IMR-90 (cell line): ENCODE results near the gene CCDC40. TPM values are rescaled to one million over a fixed set of nuclear protein-coding genes. Genes with fewer than 3 reads are reported as not detected.

Experiments used
- ATAC-seq: fragments of 200-7000 bp; cut with Tn5 transposase; 2 replicates; pipeline ENCODE4 v1.9.1; 2020; ENCODE audit warnings: low read depth, mild to moderate bottlenecking, moderate library complexity
- BruUV-seq: library from RNA; stranded (reverse); fragments of 400-500 nt; replicated peaks from 2 replicates; lab custom pipeline; 2021; lab: Mats Ljungman, UMichigan
- CTCF ChIA-PET: fragments of 300-600 bp; formaldehyde crosslinking; extraction: SDS; loops from one replicate; lab custom pipeline; 2021; ENCODE audit warnings: antibody characterized with exemption; lab: Yijun Ruan, JAX
- POLR2A ChIA-PET: fragments of 300-600 bp; sonication (Branson Sonifier 250); formaldehyde crosslinking; loops from one replicate; lab custom pipeline; 2022; ENCODE audit warnings: antibody characterized with exemption; ENCODE audit not compliant: unreplicated experiment; lab: Charles Lee
- DNase-seq: peaks from one replicate; pipeline ENCODE4 v3.0.0; 2013
- H2AFZ ChIP-seq: replicated peaks from 2 replicates; pipeline ENCODE3; 2013; ENCODE audit warnings: low read length, mild to moderate bottlenecking; ENCODE audit not compliant: poor library complexity
- H2AK5ac ChIP-seq: 2 replicates; pipeline ENCODE4 v1.6.1; 2013; ENCODE audit warnings: low read depth, low read length, inconsistent platforms
- H2AK9ac ChIP-seq: replicated peaks from 2 replicates; pipeline ENCODE3; 2013; ENCODE audit warnings: mild to moderate bottlenecking, low read depth, low read length, moderate library complexity; ENCODE audit not compliant: poor library complexity
- H2BK120ac ChIP-seq: 2 replicates; pipeline ENCODE4 v1.6.1; 2013; ENCODE audit warnings: low read depth, low read length, inconsistent platforms
- H2BK15ac ChIP-seq: 3 replicates; pipeline ENCODE4 v1.6.1; 2013; ENCODE audit warnings: low read depth, low read length, inconsistent platforms
- H2BK20ac ChIP-seq: 2 replicates; pipeline ENCODE4 v1.6.1; 2013; ENCODE audit warnings: low read depth, mild to moderate bottlenecking, inconsistent platforms, low read length, moderate library complexity
- H2BK5ac ChIP-seq: 2 replicates; pipeline ENCODE4 v1.6.1; 2013; ENCODE audit warnings: mild to moderate bottlenecking, low read depth, low read length, inconsistent platforms; ENCODE audit not compliant: poor library complexity, severe bottlenecking
- H3K14ac ChIP-seq: replicated peaks from 2 replicates; pipeline ENCODE4 v1.6.1; 2013; ENCODE audit warnings: low read depth, low read length, inconsistent platforms
- H3K18ac ChIP-seq: 2 replicates; pipeline ENCODE4 v1.6.1; 2013; ENCODE audit warnings: low read depth, low read length, control low read depth
- H3K23ac ChIP-seq: 2 replicates; pipeline ENCODE4 v1.6.1; 2013; ENCODE audit warnings: low read depth, low read length, inconsistent platforms
- H3K27ac ChIP-seq: 2 replicates; pipeline ENCODE4 v1.5.1; 2013; ENCODE audit warnings: mild to moderate bottlenecking, control low read depth, low read length; ENCODE audit not compliant: insufficient read depth
- H3K27me3 ChIP-seq: 2 replicates; pipeline ENCODE4 v1.6.1; 2013; ENCODE audit warnings: low read length; ENCODE audit not compliant: control insufficient read depth, insufficient read depth
- H3K36me3 ChIP-seq: 2 replicates; pipeline ENCODE4 v1.6.1; 2013; ENCODE audit warnings: low read length, mixed read lengths; ENCODE audit not compliant: control insufficient read depth, insufficient read depth
- H3K4ac ChIP-seq: 2 replicates; pipeline ENCODE4 v1.6.1; 2013; ENCODE audit warnings: low read depth, low read length, inconsistent platforms
- H3K4me1 ChIP-seq: 2 replicates; pipeline ENCODE4 v1.6.1; 2013; ENCODE audit warnings: low read length, mixed read lengths; ENCODE audit not compliant: control insufficient read depth, insufficient read depth
- H3K4me2 ChIP-seq: 2 replicates; pipeline ENCODE4 v1.6.1; 2013; ENCODE audit warnings: low read depth, mild to moderate bottlenecking, control low read depth, low read length, moderate library complexity
- H3K4me3 ChIP-seq: 2 replicates; pipeline ENCODE4 v1.5.1; 2013; ENCODE audit warnings: low read depth, mild to moderate bottlenecking, control low read depth, low read length, moderate library complexity; ENCODE audit not compliant: insufficient read depth
- H3K56ac ChIP-seq: 2 replicates; pipeline ENCODE4 v1.6.1; 2013; ENCODE audit warnings: low read length, inconsistent platforms; ENCODE audit not compliant: insufficient read depth; ENCODE audit errors: extremely low read depth
- H3K79me1 ChIP-seq, 2 experiments: 2 replicates each; pipeline ENCODE4 v1.6.1; 2013; ENCODE audit warnings: low read length in 2 of 2, inconsistent platforms in 1 of 2, low read depth in 1 of 2
- H3K9ac ChIP-seq: 2 replicates; pipeline ENCODE4 v1.6.1; 2013; ENCODE audit warnings: low read depth, low read length, control low read depth
- H3K9me1 ChIP-seq: 2 replicates; pipeline ENCODE4 v1.6.1; 2013; ENCODE audit warnings: low read length, inconsistent platforms; ENCODE audit not compliant: insufficient read depth
- H3K9me3 ChIP-seq: 2 replicates; pipeline ENCODE4 v1.6.1; 2013; ENCODE audit warnings: low read length; ENCODE audit not compliant: control insufficient read depth, insufficient read depth
- H4K20me1 ChIP-seq: 2 replicates; pipeline ENCODE4 v1.6.1; 2013; ENCODE audit warnings: low read length, inconsistent platforms; ENCODE audit not compliant: insufficient read depth
- H4K5ac ChIP-seq: 2 replicates; pipeline ENCODE4 v1.6.1; 2013; ENCODE audit warnings: mild to moderate bottlenecking, low read depth, low read length, control low read depth
- H4K8ac ChIP-seq, 2 experiments: 2 replicates each; pipeline ENCODE4 v1.6.1; 2013; ENCODE audit warnings: low read depth in 2 of 2, low read length in 2 of 2, control low read depth in 1 of 2, inconsistent platforms in 1 of 2
- H4K91ac ChIP-seq: 2 replicates; pipeline ENCODE4 v1.6.1; 2013; ENCODE audit warnings: low read depth, low read length, inconsistent platforms; ENCODE audit not compliant: insufficient read depth
- BHLHE40 ChIP-seq: fragments of 150-350 bp; IDR thresholded peaks from 2 replicates; pipeline ENCODE4 v1.6.1; 2016; ENCODE audit warnings: mild to moderate bottlenecking, low read depth, low read length
- CEBPB ChIP-seq: IDR thresholded peaks from 2 replicates; pipeline ENCODE4 v1.6.1; 2012; ENCODE audit warnings: low read depth, low read length, improper control_type of control experiment
- CHD1 ChIP-seq: IDR thresholded peaks from 2 replicates; pipeline ENCODE4 v1.6.1; 2012; ENCODE audit warnings: low read depth, low read length, improper control_type of control experiment
- FOS ChIP-seq: fragments of 150-350 bp; IDR thresholded peaks from 2 replicates; pipeline ENCODE4 v1.6.1; 2016; ENCODE audit warnings: low read depth, low read length
- MAFK ChIP-seq: IDR thresholded peaks from 2 replicates; pipeline ENCODE4 v1.6.1; 2012; ENCODE audit warnings: low read depth, low read length, improper control_type of control experiment
- MAZ ChIP-seq: IDR thresholded peaks from 2 replicates; pipeline ENCODE4 v1.6.1; 2012; ENCODE audit warnings: low read depth, mild to moderate bottlenecking, low read length, improper control_type of control experiment, moderate library complexity, borderline replicate concordance
- MXI1 ChIP-seq: IDR thresholded peaks from 2 replicates; pipeline ENCODE4 v1.6.1; 2012; ENCODE audit warnings: low read depth, mild to moderate bottlenecking, low read length, moderate library complexity, borderline replicate concordance
- NFE2L2 ChIP-seq: fragments of 150-350 bp; IDR thresholded peaks from 2 replicates; pipeline ENCODE4 v1.6.1; 2016; ENCODE audit warnings: low read depth, mild to moderate bottlenecking, low read length
- POLR2A ChIP-seq: IDR thresholded peaks from 2 replicates; pipeline ENCODE4 v1.6.1; 2012; ENCODE audit warnings: mild to moderate bottlenecking, low read depth, low read length
- RAD21 ChIP-seq: IDR thresholded peaks from 2 replicates; pipeline ENCODE4 v1.6.1; 2012; ENCODE audit warnings: low read length, improper control_type of control experiment
- RCOR1 ChIP-seq: IDR thresholded peaks from 2 replicates; pipeline ENCODE4 v1.6.1; 2012; ENCODE audit warnings: mild to moderate bottlenecking, low read length, improper control_type of control experiment; ENCODE audit not compliant: insufficient replicate concordance
- RFX5 ChIP-seq: IDR thresholded peaks from 2 replicates; pipeline ENCODE4 v1.8.0; 2012; ENCODE audit warnings: low read depth, mild to moderate bottlenecking, low read length, moderate library complexity
- SMC3 ChIP-seq: fragments of 150-350 bp; IDR thresholded peaks from 2 replicates; pipeline ENCODE4 v1.6.1; 2016; ENCODE audit warnings: low read depth, mild to moderate bottlenecking, antibody characterized with exemption, low read length, moderate library complexity
- WGBS, 2 experiments: methylation state at CpG; one replicate each; pipeline versions ENCODE4 v1.1.5 to v1.1.7; 2013; ENCODE audit warnings: missing lambda C conversion rate in 2 of 2; ENCODE audit not compliant: insufficient read length in 1 of 2; ENCODE audit errors: extremely low coverage in 2 of 2; 5-methylcytosine and 5-hydroxymethylcytosine counted together
- dilution Hi-C: fragments of 300-500 bp; cut with HindIII; formaldehyde crosslinking; loops from one replicate; pipeline ENCODE4 v1.14.3; 2018; ENCODE audit warnings: low sequenced_read_pairs; ENCODE audit not compliant: unreplicated experiment
- in situ Hi-C: fragments of 300-500 bp; cut with MboI; formaldehyde crosslinking; loops from 3 replicates; pipeline ENCODE4 v1.14.3; 2019; ENCODE audit warnings: low sequenced_read_pairs, inconsistent platforms, mixed read lengths
- intact Hi-C: fragments of 100-400 bp; cut with micrococcal nuclease; formaldehyde crosslinking; loops from 2 replicates; pipeline ENCODE4 v1.10.0; 2022
- polyA plus RNA-seq, 3 experiments: library from polyadenylated mRNA; depleted of rRNA; stranded (reverse); fragments of >200 nt; gene quantifications; 2 replicates each; pipeline ENCODE4 v1.2.3, GENCODE V29; 2012; ENCODE audit warnings: low replicate concordance in 1 of 3
- total RNA-seq: library from RNA; depleted of rRNA; stranded (reverse); fragments of >200 nt; gene quantifications from 2 replicates; pipeline ENCODE4 v1.2.3, GENCODE V29; 2012
- TF ChIP-seq, protein P1 (sequence below): conservative IDR thresholded peaks from 2 replicates; pipeline ENCODE4 v1.5.1; 2012; ENCODE audit warnings: mild to moderate bottlenecking, low read depth, low read length, improper control_type of control experiment
- TF ChIP-seq, protein P2 (sequence below): fragments of 150-350 bp; IDR thresholded peaks from 2 replicates; pipeline ENCODE4 v1.6.1; 2017; ENCODE audit warnings: mild to moderate bottlenecking, antibody characterized with exemption, low read length, low read depth
- TF ChIP-seq, protein P3 (sequence below): fragments of 150-350 bp; IDR thresholded peaks from 2 replicates; pipeline ENCODE4 v1.6.1; 2016; ENCODE audit warnings: low read depth, mild to moderate bottlenecking, low read length, moderate library complexity, borderline replicate concordance

Gene CCDC40
- total and polyA plus RNA-seq, 2 of the 4 experiments (the other 2 are of a cell fraction): 0.90 to 4.7 TPM

DNA sequence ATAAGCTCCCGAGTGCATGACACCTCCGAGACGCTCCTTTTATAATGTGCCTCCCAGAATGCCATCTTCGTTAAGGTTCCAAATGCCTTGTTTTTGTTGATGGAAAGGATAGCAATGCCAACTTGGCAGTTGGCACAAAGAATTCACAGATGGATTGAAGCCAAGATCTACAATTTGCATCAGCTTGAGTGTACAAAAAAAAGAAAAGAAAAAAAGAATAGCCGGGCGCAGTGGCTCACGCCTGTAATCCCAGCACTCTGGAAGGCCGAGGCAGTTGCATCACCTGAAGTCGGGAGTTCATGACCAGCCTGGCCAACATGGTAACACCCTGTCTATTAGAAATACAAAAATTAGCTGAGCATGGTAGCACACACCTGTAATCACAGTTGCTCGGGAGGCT, 8.4 kb upstream of the CCDC40 start:
- 91% methylated on average over 6 of the region's 10 CpGs; no CpG with 5 or more reads in 1 of the 2 experiments for WGBS, 2 experiments
- H3K9me3 ChIP-seq: no peaks in the 10 kb centered on the region
- H3K56ac ChIP-seq: no peak overlapping the region
- no peak for TF ChIP-seq MXI1
- TF ChIP-seq, protein P1, sequence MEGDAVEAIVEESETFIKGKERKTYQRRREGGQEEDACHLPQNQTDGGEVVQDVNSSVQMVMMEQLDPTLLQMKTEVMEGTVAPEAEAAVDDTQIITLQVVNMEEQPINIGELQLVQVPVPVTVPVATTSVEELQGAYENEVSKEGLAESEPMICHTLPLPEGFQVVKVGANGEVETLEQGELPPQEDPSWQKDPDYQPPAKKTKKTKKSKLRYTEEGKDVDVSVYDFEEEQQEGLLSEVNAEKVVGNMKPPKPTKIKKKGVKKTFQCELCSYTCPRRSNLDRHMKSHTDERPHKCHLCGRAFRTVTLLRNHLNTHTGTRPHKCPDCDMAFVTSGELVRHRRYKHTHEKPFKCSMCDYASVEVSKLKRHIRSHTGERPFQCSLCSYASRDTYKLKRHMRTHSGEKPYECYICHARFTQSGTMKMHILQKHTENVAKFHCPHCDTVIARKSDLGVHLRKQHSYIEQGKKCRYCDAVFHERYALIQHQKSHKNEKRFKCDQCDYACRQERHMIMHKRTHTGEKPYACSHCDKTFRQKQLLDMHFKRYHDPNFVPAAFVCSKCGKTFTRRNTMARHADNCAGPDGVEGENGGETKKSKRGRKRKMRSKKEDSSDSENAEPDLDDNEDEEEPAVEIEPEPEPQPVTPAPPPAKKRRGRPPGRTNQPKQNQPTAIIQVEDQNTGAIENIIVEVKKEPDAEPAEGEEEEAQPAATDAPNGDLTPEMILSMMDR: no peak
- TF ChIP-seq RCOR1: no peak
- no peak for TF ChIP-seq RFX5
- TF ChIP-seq CEBPB: no peak
- no peak for TF ChIP-seq FOS
- no peak for TF ChIP-seq MAFK
- TF ChIP-seq BHLHE40: no peak
- no peak for TF ChIP-seq RAD21
- no peak for TF ChIP-seq CHD1
- TF ChIP-seq, protein P2, sequence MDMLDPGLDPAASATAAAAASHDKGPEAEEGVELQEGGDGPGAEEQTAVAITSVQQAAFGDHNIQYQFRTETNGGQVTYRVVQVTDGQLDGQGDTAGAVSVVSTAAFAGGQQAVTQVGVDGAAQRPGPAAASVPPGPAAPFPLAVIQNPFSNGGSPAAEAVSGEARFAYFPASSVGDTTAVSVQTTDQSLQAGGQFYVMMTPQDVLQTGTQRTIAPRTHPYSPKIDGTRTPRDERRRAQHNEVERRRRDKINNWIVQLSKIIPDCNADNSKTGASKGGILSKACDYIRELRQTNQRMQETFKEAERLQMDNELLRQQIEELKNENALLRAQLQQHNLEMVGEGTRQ: no peak
- TF ChIP-seq, protein P3, sequence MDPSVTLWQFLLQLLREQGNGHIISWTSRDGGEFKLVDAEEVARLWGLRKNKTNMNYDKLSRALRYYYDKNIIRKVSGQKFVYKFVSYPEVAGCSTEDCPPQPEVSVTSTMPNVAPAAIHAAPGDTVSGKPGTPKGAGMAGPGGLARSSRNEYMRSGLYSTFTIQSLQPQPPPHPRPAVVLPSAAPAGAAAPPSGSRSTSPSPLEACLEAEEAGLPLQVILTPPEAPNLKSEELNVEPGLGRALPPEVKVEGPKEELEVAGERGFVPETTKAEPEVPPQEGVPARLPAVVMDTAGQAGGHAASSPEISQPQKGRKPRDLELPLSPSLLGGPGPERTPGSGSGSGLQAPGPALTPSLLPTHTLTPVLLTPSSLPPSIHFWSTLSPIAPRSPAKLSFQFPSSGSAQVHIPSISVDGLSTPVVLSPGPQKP: no peak
- TF ChIP-seq NFE2L2: no peak
- TF ChIP-seq SMC3: no peak
- no peak for TF ChIP-seq POLR2A
- TF ChIP-seq MAZ: no peak
- no peak overlapping the region for H3K27ac ChIP-seq
- ChIA-PET POLR2A (interaction anchor here (0.6 kb wide), 1 partner anchor 41 kb away, joined by 3 read pairs; no protein-coding TSS in a partner anchor), CTCF (interaction anchor here (0.6 kb wide), 1 partner anchor 96 kb away, joined by 3 read pairs; no protein-coding TSS in a partner anchor)
- no peak overlapping the region for H3K4ac ChIP-seq
- H2BK20ac ChIP-seq: no peak overlapping the region
- no peak overlapping the region for H4K8ac ChIP-seq
- no TSS peak for BruUV-seq
- peaks cover 40% of the 10 kb centered on the region for H3K9me1 ChIP-seq
- H2BK120ac ChIP-seq: no peak overlapping the region
- no peak overlapping the region for H2AK5ac ChIP-seq
- H4K91ac ChIP-seq: no peak overlapping the region
- ATAC-seq: no peak
- H2BK5ac ChIP-seq: no peak overlapping the region
- no peak overlapping the region for H3K23ac ChIP-seq
- H4K20me1 ChIP-seq: peaks cover 83% of the 10 kb centered on the region
- dilution Hi-C loops (no loop called here), in situ Hi-C loops (no loop called here), intact Hi-C loops (no loop called here)
- peaks cover 23% of the 10 kb centered on the region for H3K4me1 ChIP-seq
- no peaks in the 10 kb centered on the region for H3K36me3 ChIP-seq
- no peak overlapping the region for H3K4me3 ChIP-seq
- no peak overlapping the region for H3K18ac ChIP-seq
- no peak overlapping the region for H2BK15ac ChIP-seq
- H3K4me2 ChIP-seq: no peak overlapping the region
- H4K5ac ChIP-seq: no peak overlapping the region
- H3K9ac ChIP-seq: no peak overlapping the region
- H2AK9ac ChIP-seq: no peak overlapping the region
- no peak overlapping the region for H3K14ac ChIP-seq
- H3K27me3 ChIP-seq: no peaks in the 10 kb centered on the region
- no peak for DNase-seq
- H2AFZ ChIP-seq: no peak overlapping the region
- H3K79me1 ChIP-seq: peaks cover 71 to 88% of the 10 kb centered on the region in 2 experiments
